Stimulated activated CD8-positive, alpha-beta memory T cell treated with anti-CD3 and anti-CD28 coated beads, Interleukin-12 subunit alpha, Interleukin-12 subunit beta, amount 100 ng/mL, for 4 hours (primary cell): ENCODE measurements around the gene PALM.
"Not testable (repeated sequence)": the region's sequence is repeated elsewhere in the genome, so short reads cannot be mapped to it uniquely, and the experiment has no call there.

Experiments used
- DNase-seq: peaks from one replicate; pipeline ENCODE4 v3.0.0-alpha.2; 2020; ENCODE audit warnings: low read depth

The PALM gene, protein sequence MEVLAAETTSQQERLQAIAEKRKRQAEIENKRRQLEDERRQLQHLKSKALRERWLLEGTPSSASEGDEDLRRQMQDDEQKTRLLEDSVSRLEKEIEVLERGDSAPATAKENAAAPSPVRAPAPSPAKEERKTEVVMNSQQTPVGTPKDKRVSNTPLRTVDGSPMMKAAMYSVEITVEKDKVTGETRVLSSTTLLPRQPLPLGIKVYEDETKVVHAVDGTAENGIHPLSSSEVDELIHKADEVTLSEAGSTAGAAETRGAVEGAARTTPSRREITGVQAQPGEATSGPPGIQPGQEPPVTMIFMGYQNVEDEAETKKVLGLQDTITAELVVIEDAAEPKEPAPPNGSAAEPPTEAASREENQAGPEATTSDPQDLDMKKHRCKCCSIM

DNA sequence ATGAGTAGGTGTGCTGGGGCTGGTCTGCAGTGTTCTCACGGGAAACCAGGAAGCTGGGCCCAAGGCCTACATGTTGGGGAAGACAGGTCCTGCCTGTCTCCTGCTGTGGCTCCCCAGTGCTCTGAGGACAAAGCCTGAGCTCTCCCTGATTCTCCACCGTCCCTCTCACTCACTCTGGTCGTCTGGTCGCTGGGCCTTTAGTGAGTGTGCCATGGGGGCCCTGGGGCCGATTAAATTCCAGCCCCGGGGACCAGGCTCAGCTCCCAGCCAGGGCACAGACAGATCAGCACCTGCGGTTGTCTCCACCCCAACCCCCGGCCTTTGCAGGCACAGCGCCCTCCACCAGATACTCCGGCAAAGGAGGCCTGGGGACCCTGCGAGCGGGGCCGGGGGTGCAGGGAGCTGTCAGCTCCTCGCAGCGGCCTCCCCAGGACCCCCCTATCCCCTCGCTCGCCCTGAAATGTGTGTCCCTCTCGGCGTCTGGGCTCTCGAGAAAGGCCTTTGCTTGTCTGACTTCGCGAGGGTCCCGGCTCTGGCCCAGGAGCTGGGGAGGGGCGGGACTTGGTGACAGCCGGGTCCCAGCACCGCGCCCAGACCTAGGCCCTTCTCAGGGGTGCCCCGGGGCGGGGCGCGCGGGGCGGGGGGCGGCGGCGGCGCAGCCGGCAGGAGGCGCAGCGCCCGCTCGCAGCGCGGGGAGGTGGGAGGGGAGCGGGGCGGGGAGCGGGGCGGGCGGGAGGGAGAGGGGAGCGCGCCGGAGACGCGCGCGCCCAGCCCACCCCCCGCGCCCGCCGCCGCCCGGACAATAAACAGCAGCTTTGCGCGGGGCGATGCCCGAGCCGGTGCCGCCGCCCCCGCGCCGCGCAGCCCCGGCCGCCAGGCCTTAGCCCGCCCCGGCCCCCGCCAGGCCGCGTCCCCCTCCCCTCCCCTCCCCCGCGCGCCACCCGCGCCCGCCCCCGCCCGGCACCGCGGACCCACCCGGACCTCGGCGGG, at the start of gene PALM:
Gene PALM, plus strand, starts transcription at position 782 of the 990 bp plus-strand sequence. CDS start 212 bp downstream, outside the sequence.
- DNase-seq: no peak

DNA sequence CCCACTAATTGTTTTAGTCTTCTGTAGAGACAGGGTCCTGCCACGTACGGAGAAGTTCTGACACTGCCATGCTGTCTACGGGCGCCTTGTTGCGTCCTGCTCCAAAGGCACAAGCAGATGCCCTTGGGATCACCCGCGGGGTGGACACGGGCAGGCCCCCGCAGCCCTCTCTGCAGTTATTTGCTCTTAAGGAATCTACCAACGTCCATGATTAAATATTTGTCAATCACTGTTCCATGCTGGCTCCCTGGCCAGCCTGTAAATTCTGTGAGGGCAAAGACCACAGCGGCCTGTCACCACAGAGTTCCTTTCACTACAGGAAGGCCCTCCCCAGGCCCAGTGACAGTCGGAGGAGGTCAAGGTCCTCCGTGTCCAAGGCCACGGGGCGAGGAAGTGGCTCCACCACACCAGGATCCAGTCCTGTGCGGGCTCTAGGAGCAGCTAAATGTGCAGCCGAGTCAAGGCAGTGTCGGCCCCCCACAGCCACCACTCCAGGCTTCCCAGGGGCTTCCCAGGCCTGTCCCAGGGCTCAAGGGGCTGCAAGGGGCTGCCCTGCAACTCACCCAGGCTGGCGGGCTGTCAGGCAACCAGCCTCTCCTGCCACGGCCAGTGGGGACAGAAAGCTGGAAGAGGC, 47.8 kb upstream of the PALM start:
- no peak for DNase-seq

DNA sequence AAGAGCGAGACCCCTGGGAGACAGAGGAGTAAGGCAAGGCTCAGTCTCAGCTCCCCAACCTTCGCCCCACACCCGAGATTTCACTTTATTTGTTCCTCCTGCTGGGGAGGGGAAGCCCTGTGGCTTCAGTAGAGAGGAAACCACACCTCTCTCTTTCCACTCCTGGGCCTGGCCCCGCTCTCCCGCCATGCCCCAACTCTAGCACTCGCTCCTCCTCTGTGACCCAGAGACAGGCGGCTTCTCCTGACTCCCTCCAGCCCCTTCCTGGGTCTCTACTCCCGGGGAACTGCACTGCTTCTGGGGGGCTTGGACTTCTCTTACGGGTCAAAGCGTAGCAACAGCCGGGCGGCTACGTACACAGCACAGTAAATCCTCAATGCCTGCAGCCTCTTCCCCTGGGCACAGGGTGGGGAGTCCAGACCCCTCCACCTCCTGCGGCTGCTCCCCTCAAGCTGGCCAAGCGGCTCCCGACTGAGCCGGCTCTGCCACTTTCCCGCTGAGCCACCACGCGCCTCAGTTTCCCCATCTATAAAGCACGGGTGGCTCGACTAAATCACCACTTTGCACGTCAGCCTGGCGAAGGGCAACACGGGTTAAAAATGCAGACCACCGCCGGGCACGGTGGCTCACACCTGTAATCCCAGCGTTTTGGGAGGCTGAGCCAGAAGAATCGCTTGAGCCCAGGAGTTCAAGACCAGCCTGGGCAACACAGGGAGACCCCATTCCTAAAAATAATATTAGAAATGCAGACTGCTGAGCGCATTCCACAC, 47.1 kb upstream of the PALM start:
- DNase-seq: peak; percentile 40

DNA sequence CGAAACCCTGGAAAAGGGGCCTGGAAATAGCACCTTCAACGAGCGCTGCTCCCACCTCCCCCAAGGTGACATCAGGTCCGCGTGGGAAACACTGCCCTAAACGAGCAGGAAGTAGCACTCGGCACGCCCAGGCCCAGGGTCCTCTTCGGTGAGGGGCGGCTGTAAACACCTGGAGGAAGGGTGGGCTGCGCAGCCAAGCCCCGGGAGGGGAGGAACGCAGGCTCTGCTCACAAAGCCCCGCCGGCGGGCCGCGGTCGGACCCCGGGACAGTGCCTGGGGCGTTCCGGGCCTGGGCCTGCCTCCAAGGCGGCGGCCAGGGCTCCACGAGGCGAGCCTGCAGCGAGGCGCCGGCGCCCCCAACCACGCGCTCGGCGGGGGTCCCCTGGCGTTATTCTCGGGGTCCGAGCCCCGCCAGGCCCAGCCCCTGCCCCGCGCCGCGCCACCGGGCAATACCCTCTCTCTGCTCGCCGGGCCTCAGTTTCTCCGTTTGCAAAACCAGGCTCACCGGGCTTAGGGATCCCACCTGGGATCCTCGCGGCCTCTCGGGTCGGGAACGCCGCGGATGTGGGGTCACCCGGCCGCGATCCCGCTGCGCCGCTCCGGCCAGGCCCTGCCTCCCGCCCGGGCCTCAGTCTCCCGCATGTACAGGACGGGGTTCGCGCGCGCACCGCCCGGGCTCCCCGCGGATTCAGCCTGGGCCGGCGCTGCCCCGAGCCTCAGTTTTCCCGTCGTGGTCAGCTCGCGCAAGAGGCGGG, 46.4 kb upstream of the PALM start:
- peak; percentile 61 for DNase-seq

DNA sequence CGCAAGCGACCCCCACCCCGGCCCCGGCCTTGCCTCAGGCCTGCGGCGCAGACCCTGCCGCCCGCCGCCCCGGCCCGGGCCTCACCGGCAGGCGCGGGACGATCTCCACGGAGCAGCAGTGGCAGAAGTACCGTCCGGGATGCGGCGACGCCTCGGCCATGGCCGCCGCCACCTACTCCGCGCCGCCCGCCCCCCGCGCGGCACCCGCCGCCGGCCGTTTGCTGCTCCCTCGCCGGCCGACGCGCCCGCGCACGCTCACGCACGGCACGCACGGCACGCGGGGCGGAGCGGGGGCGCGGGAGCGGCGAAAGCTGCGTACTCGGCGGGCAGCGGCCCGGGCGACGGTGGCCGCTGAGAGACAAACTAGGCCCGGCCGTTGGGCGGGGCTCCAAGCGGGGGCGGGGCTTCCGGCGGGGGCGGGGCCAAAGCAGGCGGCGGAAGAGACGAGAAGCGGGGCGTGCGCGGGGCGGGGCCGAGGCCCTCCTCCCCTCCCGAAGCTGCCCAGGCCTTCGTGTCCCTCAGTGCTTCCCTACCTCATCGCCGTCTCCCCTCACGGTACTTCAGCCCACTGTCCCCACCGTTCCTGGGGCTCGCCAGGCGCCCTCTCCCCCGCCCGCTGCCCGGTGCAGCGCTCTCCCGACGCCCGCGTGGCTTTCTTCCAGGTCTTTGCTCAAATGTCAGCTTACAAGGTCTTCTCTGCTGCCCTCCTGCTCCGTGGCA, 45.6 kb upstream of the PALM start, which contains the start of gene RNF126:
Gene RNF126, minus strand, starts transcription at position 253 of the 720 bp plus-strand sequence. Its CDS starts 93 bp downstream, at position 160.
- peak; percentile 95 for DNase-seq

DNA sequence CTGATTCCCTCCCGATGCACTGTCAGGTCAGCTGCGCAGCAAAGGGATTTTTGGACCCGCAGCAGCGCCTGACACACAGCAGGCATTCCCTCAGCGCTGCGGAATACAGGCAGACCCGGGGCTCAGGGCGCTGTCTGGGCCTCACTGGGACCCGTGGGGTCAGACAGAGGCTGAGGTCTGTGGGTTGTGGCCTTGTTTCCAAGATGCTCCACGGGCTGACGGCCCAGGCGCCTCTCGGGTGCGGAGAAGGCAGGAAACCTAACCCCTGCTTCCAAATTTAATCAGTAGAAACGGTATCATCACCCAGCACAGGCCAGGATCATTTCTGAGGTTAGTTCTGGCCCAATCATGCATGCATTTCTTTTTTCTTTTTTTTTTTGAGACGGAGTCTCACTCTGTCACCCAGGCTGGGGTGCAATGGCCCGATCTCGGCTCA, 45.0 kb upstream of the PALM start:
- DNase-seq: no peak

DNA sequence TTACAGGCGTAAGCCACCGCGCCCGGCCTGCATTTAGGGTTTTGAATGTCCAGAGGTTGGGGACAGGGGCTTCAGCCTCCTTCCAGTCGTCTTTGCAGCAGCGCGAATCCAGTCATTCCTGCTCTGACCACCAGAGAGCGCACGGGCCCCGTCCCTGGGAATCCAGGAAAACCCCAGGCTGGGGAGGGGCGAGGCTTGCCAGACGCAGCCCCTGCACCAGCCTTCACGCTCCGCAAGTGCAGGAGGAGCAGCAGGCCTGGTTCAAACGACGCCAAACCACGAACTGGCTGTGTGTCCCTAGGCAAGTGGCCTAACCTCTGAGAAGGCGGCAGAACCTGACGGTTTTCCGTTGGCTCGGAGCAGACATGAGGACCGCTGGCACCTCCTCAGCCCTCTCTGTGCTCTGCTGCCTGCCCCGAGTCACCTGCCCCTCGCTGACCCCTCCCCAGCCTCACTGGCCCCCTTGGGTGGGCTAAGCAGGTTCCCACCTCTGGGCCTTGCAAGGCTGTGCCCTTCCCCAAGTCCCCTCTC, 43.8 kb upstream of the PALM start:
- DNase-seq: peak; percentile 56

DNA sequence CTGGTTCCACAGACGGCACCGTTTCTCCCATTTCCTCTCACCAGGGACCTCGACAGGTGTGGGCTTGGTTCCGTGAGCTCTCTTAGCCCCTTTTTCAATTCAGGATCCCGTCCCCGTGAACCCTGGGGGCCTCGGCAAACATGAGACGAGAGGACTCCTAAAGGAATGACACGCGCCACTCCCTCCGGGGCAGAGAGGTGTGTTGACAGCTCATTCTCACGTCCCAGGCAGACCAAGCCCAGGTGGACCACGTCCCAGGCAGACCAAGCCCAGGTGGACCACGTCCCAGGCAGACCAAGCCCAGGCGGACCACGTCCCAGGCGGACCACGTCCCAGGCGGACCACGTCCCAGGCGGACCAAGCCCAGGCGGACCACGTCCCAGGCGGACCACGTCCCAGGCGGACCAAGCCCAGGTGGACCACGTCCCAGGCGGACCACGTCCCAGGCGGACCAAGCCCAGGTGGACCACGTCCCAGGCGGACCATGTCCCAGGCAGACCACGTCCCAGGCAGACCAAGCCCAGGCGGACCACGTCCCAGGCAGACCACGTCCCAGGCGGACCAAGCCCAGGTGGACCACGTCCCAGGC, 41.7 kb upstream of the PALM start:
- not testable (repeated sequence) for DNase-seq

DNA sequence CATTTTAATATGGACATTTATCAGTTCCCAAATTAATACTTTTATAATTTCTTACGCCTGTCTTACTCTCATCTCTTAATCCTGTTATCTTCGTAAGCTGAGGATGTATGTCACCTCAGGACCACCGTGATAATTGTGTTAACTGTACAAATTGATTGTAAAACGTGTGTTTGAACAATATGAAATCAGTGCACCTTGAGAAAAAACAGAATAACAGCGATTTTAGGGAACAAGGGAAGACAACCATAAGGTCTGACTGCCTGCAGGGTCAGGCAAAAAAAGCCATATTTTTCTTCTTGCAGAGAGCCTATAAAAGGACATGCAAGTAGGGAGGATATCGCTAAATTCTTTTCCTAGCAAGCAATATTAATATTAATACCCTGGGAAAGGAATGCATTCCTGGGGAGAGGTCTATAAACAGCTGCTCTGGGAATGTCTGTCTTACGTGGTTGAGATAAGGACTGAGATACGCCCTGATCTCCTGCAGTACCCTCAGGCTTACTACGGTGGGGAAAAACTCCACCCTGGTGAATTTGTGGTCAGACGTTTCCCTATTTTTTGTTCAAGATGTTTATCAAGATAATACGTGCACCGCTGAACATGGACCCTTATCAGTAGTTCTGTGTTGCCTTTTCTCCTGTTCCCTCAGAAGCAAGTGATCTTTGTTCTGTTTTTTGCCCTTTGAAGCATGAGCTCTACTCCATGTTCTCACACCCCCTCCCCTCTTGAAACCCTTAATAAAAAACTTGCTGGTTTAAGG, 39.9 kb upstream of the PALM start:
- DNase-seq: not testable (repeated sequence)

DNA sequence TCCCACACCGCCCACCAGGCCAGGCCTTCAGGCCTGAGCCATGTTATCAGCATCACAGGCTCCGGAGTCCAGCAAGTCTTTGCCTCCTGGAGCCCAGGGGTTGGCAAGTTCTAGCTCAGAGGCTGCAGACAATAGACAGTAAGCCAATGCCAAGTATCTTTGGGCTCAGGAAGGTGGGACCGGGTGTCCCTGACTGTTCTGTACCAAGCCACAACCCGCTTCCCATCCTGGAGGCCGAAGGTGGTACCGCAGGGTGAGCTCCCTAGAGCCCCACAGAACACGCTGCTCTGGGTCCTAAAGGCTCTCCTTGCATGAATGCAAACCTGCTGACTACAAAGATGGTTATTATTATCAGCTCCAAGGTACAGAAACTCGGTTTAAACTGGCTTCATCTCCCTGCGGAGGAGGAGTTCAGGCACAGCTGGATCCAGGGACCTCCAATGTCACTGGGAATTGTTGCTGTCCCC, 38.1 kb upstream of the PALM start:
- DNase-seq: no peak

DNA sequence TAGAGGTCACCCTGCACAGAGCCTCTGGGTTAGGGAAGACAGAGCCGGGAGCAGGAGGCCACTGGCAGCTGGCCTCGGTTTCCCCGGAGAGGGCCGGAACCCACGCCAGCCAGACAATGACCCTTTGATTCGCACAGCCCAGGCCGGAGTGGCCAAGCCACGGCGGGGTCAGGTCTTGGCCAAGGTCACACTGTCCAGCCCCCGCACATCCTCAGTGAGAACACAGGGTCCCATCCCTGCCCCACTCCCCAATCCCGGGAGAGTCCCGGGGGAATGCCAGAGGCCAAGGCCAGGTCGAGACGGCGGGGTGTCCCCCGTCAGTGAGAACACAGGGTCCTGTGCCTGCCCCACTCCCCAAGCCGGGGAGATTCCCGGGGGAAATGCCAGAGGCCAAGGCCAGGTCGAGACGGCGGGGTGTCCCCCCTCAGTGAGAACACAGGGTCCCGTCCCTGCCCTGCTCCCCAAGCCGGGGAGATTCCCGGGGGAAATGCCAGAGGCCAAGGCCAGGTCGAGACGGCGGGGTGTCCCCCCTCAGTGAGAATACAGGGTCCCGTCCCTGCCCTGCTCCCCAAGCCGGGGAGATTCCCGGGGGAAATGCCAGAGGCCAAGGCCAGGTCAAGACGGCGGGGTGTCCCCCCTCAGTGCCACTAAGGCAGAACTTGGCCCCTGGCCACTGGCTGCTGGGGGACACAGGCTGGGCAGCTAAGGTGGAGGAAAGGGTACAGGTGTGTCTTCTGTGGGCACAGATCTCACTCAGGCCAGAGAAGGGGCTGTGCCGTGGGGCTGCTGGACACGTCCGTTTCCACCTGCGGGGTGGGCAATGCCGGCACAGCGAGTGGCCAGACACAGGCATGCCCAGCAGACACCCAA, 34.2 kb upstream of the PALM start:
- DNase-seq: no peak

DNA sequence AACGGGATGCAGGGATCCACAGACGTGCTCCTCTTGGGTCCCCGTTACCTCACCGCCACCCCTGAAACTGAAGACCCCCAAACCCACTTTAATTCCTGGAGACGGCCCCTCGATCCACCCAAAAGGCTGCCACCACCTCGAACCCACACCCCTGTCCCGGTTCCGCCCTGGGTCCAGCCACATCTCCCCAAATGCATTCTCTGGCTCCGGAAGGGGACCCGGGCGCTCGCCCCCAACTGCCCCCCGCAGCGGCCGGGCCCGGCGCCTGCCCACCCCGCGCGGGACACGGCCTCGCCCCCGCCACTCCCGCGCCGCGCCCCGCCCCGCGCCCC, 32.8 kb upstream of the PALM start:
- DNase-seq: no peak

DNA sequence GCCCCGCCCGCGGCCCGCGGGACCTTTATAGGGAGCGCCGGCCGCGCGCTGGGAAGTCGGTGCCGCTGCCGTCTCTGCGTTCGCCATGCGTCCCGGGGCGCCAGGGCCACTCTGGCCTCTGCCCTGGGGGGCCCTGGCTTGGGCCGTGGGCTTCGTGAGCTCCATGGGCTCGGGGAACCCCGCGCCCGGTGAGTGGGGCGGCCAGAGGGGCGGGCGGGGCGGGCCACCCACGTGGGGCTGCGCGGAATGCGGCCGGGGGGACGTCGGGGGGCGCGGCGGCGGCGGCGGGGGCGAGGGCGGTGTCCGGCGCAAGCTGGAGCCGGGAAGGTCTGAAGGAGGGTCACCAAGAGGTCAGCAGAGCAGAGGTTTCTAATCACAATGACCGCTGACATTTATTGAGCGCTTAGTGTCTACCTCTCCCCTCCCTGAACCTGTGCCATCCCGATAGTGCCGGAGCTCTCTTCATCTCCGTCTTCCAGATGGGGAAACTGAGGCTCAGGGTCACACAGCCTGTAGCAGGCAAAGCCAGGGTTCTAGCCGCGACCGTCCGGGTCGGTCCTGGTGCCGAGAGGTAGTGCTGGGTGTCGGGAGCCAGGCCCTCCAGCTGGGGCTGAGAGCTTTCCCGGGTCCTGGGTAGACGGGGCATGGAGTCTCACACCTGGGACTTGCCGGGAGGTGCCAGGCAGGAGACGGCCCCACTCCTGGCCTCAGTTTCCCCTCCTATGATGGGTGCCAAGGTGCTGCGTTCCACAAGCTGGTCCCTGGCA, 32.2 kb upstream of the PALM start, which contains the start of gene FSTL3:
Gene FSTL3, plus strand, starts transcription at position 54 of the 767 bp plus-strand sequence. Its CDS starts 32 bp downstream, at position 86.
- no peak for DNase-seq

DNA sequence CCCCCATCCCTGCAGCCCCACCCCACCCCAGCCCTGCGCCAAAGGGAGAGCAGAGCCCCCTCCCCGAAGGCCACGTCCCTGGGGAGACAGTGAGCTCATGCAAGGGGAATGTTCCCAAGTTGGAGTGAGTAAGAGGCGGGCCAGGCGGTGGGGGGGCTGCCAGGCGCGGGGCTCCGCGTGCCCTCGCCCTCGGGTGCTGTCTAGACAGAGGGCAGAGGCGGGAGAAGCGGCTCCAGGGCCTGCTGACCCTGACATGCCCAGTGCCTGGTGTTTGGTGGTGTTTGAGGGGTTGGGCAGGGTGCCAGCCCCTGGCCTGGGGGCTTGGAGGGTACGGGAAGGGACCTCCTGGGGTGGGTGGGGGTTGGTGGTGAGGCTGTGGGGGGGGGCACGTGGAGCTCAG, 31.5 kb upstream of the PALM start:
- no peak for DNase-seq

DNA sequence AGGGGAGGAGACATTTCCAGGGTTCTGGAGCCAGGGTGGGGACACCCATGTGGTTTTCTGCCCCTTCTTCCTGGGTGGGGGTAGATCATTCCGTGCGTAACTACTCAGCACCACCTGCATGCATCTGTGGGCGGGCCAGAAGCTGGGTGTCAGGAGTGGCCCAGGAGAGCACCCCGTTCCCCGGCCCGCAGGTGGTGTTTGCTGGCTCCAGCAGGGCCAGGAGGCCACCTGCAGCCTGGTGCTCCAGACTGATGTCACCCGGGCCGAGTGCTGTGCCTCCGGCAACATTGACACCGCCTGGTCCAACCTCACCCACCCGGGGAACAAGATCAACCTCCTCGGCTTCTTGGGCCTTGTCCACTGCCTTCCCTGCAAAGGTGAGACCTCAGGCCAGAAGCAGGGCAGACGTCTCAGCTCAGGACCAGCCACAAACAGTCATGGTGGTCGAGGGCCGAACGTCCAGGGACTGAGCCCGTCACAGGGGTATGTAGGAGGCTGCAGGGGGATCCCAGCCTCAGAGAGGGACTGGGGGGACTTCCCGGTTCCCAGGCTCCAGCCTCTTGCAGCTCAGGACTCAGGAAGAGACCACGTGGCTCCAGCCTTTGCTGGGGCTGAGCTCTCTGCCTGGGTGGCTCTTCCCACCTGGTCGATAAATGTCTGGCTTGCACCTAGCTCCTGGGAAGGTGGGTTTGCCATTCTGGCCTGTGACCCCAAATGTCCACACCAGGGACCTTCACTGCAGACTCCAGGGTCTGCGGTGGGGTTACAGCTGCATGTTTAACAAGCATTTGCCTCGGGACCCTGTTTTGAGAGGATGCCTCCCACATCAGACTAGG, 30.9 kb upstream of the PALM start:
- DNase-seq: no peak
